Stimulated activated CD8-positive, alpha-beta memory T cell treated with anti-CD3 and anti-CD28 coated beads, Interleukin-15, amount 100 ng/mL, for 1 hour (primary cell): Measurements from ENCODE around the gene MYO3B.

Experiments
- DNase-seq: peaks from one replicate; pipeline ENCODE4 v3.0.0-alpha.2; 2020; ENCODE audit warnings: low read depth

Gene MYO3B

DNA sequence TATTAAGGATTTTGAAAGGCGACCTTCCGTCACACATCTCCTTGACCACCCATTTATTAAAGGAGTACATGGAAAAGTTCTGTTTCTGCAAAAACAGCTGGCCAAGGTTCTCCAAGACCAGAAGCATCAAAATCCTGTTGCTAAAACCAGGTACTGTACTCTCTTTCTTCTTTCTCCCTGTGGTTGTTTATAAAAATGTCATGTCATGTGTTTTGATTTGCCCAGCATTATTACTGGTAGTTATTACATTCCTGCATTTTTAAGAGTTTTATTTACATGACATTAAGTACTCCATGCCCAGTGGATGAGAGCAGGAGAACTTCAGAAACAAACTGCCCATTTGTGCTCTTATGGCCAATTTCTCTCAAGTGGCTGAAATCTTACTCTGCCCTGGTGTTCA is 191.3 kb downstream of the MYO3B start:
- DNase-seq = no peak

GRCh38 chr2:170369894-170370293 is 191.9 kb downstream of the MYO3B start:
- no peak for DNase-seq

DNA sequence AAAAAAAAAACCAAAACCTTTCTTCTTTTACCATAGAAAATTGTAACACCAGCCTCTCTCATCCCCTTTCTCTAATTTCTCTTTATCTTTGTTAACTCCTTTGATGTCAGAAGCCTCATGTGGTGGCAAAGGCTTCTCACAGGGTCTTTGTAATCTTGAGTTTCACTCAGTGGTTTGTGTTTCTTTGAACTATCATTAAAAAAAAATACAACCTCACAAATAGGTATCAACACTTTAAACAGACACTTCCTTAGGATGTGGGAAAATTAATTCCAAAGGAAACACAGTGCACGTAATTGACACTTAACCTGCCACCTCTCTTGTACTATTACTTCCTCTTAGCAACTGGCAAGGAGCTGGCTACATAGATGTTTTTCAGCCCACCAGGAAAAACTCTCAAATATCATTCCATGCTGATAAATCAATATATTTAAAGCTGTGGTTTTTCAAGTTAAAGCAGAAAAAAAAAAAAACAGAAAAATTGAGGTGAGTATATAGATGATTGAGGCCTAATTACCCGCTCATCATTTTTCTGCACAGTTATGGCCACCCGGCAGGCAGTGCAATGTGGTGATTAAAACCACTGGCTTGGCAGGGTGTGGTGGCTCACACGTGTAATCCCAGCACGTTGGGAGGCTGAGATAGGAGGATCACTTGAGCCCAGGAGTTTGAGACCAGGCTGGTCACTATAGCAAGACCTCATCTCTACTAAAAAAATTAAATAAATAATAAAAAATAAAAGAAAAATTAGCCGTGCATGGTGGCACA is 193.5 kb downstream of the MYO3B start:
- no peak for DNase-seq

DNA sequence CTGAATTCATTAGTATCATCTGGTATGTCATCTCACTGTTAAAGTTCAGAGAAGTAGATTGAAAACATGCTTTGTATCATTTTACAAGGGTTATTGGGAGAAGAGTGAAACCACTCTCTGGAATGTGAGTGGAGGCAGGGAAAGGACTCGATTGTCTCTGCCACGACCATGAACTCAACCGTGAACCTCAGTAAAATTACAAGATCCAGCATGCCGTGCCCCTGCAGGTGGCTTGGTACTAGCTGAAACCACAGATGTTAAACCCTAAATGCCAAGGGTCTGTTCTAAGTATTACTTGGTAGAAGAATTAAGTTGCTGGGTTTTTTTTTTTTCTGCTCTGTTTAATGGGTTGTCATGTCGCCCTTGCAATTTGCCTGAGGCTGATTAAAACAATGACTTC is 197.2 kb downstream of the MYO3B start:
- no peak for DNase-seq

DNA sequence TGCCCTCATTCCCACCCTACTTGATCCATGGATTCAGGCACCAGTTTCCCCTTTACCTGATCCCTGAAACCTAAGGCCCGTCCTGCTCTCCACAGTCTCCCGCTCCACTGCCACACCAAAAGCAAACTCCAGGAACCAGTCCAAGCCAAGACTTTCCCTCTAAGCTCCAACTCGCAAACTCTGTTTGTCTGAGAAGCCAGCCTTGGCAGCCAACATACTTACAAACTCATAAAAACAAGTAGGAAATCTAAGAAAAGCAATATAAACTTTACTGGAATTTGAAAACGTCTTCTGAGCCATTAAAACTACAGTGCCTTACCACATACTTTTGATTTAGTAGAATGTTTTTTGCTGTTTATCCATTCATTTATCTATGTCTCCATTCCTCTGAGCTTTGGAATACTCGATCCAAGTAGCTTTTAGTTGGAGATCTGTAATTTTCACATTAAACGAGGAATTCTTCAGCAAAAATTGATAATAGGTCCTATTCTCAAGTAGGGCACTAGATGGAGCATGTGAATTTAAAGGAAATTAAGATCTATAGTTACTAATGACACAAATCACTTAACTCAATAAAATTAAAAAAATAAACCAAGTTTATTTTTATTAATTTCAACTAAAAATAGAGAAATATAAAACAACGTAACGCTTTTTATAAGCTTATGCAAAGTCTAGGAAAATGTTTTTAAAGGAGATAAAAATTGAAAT is 199.7 kb downstream of the MYO3B start:
- no peak for DNase-seq

- no peak for DNase-seq
These were observed 202.3 kb downstream of the MYO3B start for GRCh38 chr2:170380267-170380666.

DNA sequence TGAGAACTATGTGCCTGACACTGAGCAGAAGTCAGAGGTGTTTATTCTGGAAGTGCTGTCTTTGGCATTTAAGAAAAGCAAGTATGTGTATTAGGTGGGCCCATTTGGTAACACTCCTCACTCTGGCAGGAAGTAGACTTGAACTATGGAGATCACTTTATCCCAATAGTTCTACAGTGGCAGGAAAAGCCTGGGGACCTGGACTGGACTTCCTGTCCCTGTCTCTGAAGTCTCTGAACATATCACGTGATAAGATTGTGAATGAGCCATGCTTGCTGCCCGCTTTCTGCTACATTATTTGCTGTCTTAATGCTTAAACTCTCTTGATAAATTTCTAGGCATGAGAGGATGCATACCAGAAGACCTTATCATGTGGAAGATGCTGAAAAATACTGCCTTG is 203.7 kb downstream of the MYO3B start:
- no peak for DNase-seq

DNA sequence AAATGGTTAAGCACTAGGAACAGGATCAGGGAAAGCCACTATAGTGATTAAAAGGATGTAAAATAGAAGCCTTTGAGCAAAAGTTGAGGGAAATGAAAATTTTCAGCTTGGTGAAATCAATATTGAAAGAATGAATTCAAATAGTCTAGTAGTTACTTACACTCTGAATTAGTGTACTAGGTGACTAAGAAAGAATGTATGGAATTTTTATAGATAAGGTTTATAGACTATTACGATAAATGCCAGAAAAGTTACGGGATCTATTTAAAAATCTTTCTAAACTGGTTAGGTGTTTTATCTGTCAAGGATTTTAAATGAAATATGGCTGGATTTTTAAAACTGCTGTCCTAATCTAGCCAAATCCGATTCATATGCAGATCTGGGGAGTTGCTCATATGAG is 208.6 kb downstream of the MYO3B start:
- no peak for DNase-seq

- no peak for DNase-seq
These were observed 213.1 kb downstream of the MYO3B start for GRCh38 chr2:170391018-170391417.

DNA sequence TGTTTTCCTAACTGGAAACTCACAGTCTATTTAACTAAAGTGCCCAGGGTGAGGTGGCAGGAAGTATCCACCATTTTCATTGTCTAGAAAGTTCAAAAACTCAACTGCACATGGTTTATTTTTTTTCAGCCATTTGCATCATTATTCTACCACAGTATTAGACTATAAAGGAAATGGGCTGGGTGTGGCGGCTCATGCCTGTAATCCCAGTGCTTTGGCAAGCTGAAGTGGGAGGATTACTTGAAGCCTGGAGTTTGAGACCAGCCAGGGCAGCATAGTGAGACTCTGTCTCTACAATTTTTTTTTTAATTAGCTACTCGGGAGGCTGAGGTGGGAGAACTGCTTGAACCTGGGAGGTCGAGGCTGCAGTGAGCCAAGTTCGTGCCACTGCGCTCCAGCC is 213.8 kb downstream of the MYO3B start:
- DNase-seq = no peak

DNA sequence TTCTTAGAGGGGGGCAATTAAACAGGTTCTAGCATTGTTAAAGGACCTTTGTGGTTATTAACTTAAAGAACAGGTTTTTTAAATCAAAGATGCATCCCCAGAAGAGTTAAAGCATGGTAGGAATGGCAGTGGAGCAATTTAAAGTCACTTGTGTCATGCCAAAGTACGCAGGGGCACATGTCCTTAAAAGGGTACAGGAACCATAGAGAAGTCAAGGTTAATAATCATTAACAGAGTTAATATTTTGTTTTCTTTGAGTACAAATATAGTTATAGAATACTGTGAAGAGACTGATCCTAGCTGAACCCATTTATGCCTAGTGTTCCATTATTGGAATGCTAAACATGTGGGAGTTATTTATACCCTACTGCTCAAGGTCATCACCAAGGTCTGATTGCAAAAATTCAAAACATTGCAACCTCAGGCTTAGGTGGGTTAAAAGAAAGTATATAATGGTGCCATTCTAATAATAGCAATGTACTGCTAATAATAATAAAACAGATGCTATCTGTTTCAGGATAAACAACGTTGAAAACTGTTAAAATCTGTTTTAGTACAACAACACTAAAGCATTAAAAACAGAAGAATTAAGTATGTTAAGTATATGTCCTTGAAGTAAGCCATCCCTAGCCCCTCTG is 216.0 kb downstream of the MYO3B start:
- DNase-seq = no peak

DNA sequence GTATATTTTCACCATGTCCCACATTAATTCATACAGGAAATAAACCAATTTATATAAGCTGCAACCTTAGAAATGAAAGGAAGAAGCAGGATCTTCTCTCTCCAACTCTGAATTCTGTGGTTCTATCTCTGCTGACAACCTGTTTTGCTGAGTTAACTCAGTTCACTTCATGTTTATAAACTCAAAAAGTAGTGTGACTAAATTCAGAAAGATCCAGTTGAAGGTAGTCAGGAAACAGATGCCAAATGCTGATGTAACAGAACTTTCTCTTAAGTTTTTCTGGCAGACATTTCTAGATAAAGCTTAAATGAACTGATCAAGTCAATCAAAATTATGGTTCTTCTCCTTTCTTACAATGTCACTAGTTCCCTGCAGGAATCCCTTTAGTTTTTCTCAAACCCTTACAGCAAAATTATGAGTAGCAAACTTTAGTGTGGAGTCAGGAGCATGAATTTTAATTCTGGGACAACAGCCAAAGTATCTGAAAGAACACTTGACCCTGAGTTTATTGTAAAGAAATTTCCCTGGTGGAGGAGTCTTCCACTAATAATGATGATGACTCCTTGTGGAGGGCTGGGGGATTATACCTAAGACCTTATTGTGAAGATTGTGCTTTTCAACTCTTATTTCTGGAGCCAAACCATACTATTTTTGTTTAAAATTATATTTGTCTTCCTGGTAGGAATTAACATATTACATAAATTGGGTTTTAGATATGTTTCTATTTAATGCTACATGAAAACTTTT is 216.9 kb downstream of the MYO3B start:
- no peak for DNase-seq

DNA sequence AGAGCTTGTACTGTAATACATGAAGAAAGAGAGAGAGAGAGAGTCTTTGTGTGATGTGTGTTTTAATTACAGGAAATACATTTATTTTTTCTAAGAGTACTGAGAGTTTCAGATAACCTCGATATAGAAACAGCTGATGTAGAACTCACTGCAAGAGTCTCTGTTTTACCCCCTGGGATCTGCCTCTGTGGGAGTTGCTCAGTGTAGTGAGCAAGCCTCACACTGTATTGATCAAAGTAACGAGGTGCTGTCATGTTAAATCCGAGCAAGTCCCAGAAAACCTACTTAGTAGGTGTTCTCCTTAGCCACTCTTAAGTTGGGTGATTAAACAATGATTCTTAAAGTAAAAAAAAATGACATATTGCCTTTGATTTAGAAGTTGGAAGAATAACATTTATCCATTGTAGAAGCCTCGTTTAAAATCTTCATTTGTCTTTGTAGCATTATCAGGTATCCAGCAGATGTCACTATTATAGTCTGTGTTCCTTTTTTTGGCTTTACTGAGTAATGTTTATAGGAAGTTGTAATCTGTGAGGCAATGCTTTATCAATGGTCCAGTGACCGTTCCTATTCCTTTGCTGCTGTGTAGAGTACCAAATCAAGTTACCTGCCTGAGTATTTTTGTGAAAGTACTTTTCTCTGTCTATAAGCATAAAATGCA is 219.0 kb downstream of the MYO3B start:
- DNase-seq = no peak

GRCh38 chr2:170401187-170401586 is 223.2 kb downstream of the MYO3B start:
- DNase-seq = no peak

GRCh38 chr2:170404846-170405245 is 226.9 kb downstream of the MYO3B start:
- DNase-seq = no peak

- no peak for DNase-seq
These were observed 227.4 kb downstream of the MYO3B start for GRCh38 chr2:170405326-170405725.

DNA sequence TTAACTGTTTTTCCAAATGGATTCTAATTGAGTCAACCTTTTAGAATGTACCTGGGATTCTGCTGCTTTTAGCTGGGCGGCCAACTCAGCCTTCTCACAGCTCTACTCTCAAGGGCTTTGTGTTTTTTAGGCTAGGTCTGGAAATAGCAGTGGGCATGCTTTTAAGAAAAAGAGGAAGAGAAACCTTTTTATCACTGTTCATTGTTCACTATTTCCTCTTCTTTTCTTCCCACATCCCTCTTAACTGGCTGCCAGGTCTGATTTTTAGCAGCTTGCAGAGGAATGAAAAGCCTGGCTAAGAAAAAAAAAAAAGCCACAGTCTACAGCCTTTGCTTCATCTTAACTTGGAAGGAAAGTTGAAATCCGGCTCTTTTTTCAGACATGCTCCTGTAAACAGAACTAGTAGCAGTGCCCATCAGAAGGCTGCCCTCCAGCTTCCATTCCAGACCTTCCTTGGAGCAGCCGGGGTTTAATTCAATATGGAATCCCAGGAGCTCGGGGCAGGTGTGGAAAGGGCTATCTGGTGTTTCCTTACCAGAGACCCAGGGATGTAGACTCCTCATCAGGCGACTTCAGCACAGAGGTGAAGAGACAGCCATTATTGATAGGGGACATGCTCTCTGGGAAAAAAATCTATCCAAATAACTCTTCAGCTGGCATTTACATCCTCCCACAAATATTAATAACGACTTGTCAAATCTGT is 230.7 kb downstream of the MYO3B start:
- DNase-seq = no peak

DNA sequence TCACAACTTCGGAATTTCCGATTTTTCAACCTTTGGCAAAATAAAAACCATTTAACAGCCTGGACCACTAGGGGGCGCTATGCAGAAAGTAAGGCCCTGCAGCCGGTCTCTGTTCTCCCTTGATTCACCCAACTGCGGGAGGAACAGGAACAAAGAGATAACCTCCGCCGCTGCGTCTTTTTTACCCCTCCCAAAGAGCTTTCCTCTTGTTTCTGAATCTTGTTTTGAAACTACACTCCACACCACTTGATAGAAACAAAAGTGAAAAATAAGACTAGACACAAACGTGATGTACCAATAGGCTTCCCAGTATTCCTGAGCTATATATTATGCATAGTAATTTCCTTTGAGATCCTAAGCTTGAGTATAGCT is 231.2 kb downstream of the MYO3B start:
- DNase-seq = peak; percentile 59

DNA sequence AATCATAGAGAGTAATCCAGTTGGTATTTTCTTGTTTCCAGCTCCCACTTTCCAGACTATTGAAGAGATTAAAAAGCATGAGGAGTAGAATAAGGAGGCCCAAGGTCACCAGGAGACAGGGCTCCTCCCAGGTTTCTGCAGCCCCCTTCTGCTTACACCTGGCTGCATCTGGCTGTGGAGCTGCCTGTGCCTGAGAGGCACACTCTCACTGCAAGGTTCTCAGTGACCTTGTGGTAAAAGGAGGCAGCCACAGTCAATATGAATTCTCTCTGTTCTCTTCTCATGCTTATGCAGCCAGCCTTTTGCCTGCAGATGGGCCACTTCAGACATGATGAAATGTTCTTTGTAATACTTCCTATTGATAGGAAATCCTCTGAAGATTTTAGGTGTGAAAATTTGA is 233.7 kb downstream of the MYO3B start:
- no peak for DNase-seq

- DNase-seq = no peak
These were observed 243.2 kb downstream of the MYO3B start for GRCh38 chr2:170420961-170421687.

DNA sequence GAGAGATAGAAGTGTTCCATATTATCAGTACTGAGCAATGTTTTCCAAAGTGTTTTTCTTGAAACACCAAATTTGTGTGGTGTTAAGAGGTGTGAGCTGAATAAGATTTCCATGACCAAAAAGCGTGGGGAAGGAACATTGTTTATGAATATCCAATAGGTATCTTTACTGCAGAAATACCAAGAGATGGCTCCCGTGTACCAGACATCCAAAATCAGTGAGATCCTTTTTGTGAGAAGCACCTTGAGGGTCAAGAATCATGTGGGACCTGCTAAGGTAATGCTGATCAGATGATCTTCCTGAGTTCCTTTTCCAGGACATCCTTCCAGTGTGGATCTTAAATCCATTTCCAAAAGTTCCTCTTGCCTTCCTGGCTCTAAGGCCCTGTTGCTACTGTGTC is 246.0 kb downstream of the MYO3B start:
- no peak for DNase-seq
